Fibroblast of lung (primary cell): ENCODE data around the gene ZNF319. TPM values are rescaled to one million over a fixed set of nuclear protein-coding genes. Genes with fewer than 3 reads are reported as not detected.

ENCODE experiments used
- DNase-seq, 2 donors: peaks; one replicate each; pipeline versions ENCODE4 v3.0.0 to v3.0.0-alpha.2; 2010; ENCODE audit warnings: low read depth in 2 of 2
- H2AFZ ChIP-seq: 2 replicates; pipeline ENCODE4 v1.5.1; 2012; ENCODE audit warnings: low read length, control low read depth, inconsistent platforms
- H3K27ac ChIP-seq: 2 replicates; pipeline ENCODE4 v1.5.1; 2011; ENCODE audit warnings: low read length, control low read depth; ENCODE audit not compliant: insufficient read depth
- H3K27me3 ChIP-seq: 2 replicates; pipeline ENCODE4 v1.5.1; 2011; ENCODE audit warnings: mild to moderate bottlenecking, low read length; ENCODE audit not compliant: control insufficient read depth, insufficient read depth
- H3K36me3 ChIP-seq: 2 replicates; pipeline ENCODE4 v1.5.1; 2011; ENCODE audit warnings: low read length; ENCODE audit not compliant: control insufficient read depth, insufficient read depth
- H3K4me1 ChIP-seq: 2 replicates; pipeline ENCODE4 v1.5.1; 2011; ENCODE audit warnings: low read length; ENCODE audit not compliant: control insufficient read depth, insufficient read depth; ENCODE audit errors: extremely low read depth
- H3K4me2 ChIP-seq: 2 replicates; pipeline ENCODE4 v1.5.1; 2011; ENCODE audit warnings: low read length, control low read depth; ENCODE audit not compliant: insufficient read depth; ENCODE audit errors: extremely low read depth
- H3K4me3 ChIP-seq, 4 experiments: fragments of 200-600 bp in 1 of 4; sonication (generic) in 1 of 4; replicated peaks in 1 of 4; 2 replicates each; pipeline ENCODE4 v1.5.1; 2011 to 2016; ENCODE audit warnings: low read length in 4 of 4, low read depth in 3 of 4, mild to moderate bottlenecking in 3 of 4, control low read depth in 2 of 4, inconsistent platforms in 1 of 4, mixed read lengths in 1 of 4; ENCODE audit not compliant: insufficient read depth in 1 of 4; ENCODE audit errors: control extremely low read depth in 1 of 4
- H3K79me2 ChIP-seq: 2 replicates; pipeline ENCODE4 v1.5.1; 2012; ENCODE audit warnings: mild to moderate bottlenecking, low read length, inconsistent platforms; ENCODE audit not compliant: control insufficient read depth, insufficient read depth
- H3K9ac ChIP-seq: 2 replicates; pipeline ENCODE4 v1.5.1; 2011; ENCODE audit warnings: mild to moderate bottlenecking, low read length, control low read depth; ENCODE audit not compliant: insufficient read depth
- H3K9me3 ChIP-seq: 2 replicates; pipeline ENCODE4 v1.5.1; 2012; ENCODE audit warnings: low read depth, low read length; ENCODE audit not compliant: control insufficient read depth, insufficient read depth
- H4K20me1 ChIP-seq: 2 replicates; pipeline ENCODE4 v1.5.1; 2011; ENCODE audit warnings: low read length; ENCODE audit not compliant: control insufficient read depth, insufficient read depth; ENCODE audit errors: extremely low read depth
- EZH2 ChIP-seq: IDR thresholded peaks from 2 replicates; pipeline ENCODE4 v1.5.1; 2012; ENCODE audit warnings: low read length, control low read depth, mild to moderate bottlenecking; ENCODE audit errors: missing control alignments
- polyA plus RNA-seq, 2 donors: library from polyadenylated mRNA; depleted of rRNA in 1 of 2; stranded (reverse) in 1 of 2; unstranded in 1 of 2; fragments of >200 nt; gene quantifications; 2 replicates each; pipeline ENCODE4 v1.2.1, GENCODE V29; 2011 to 2012; ENCODE audit warnings: missing spikeins in 1 of 2
- total RNA-seq: library from RNA; depleted of rRNA; stranded (reverse); fragments of >200 nt; gene quantifications from 2 replicates; pipeline ENCODE4 v1.2.1, GENCODE V29; 2014
- TF ChIP-seq, protein P1 (sequence below), 2 donors: IDR thresholded peaks in 1 of 2; conservative IDR thresholded peaks in 1 of 2; 1 replicate in 1 of 2; 2 replicates in 1 of 2; pipeline ENCODE4 v1.5.1; 2011 to 2012; ENCODE audit warnings: low read length in 2 of 2, control low read depth in 1 of 2, inconsistent platforms in 1 of 2, low read depth in 1 of 2, mild to moderate bottlenecking in 1 of 2

ZNF319 gene
- total and polyA plus RNA-seq, 2 donors (not counting 1 experiment from before 2014, with no cell fraction given) = 2.6 to 4.1 TPM

DNA sequence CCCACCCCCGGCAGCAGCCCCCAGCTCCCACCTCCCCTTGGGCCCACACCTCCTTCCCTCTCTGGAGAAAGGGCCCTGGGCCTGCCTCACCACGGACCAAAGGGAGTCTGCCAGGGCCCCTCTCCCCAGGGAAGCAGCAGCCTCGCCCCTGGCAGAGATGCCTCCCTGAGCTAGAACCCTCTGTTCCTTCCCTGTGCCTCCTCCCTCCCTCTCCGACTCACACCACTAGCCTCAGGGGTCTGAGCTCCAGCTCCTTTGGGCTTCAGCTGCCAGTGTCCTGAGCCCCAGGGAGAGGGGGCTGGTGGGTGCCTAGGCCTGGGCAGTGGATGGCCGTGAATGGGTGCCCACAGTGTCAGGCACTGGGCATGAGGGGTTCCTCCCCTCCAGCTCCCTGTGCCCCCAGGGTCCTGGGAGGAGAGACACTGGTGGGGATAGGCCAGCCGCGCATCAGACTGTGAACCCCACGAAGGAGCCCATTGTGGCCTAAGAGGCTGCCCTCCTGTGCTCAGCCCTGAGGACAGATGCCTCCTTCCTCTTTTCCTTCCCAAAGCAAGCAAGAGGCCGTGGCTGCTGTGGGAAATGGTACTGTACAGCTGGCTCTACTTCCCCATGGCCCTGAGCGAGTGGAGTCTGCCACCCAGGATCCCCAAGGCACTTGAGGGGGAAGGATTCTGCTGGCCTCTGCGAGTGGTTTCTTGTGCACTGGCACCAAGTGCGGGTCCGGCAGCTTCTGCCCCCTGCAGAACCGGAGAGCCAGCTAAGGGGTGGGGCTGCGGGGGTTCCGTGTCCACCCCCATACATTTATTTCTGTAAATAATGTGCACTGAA is 45.8 kb upstream of the ZNF319 start:
- no peak for DNase-seq
- no peaks in the 10 kb centered on the region for H3K79me2 ChIP-seq
- TF ChIP-seq, protein P1, sequence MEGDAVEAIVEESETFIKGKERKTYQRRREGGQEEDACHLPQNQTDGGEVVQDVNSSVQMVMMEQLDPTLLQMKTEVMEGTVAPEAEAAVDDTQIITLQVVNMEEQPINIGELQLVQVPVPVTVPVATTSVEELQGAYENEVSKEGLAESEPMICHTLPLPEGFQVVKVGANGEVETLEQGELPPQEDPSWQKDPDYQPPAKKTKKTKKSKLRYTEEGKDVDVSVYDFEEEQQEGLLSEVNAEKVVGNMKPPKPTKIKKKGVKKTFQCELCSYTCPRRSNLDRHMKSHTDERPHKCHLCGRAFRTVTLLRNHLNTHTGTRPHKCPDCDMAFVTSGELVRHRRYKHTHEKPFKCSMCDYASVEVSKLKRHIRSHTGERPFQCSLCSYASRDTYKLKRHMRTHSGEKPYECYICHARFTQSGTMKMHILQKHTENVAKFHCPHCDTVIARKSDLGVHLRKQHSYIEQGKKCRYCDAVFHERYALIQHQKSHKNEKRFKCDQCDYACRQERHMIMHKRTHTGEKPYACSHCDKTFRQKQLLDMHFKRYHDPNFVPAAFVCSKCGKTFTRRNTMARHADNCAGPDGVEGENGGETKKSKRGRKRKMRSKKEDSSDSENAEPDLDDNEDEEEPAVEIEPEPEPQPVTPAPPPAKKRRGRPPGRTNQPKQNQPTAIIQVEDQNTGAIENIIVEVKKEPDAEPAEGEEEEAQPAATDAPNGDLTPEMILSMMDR (conservative IDR thresholded peaks at IDR 0.05 in 1 of 2, IDR thresholded peaks at IDR 0.05 in 1 of 2; ENCODE audit: low read depth in 1 of 2, low read length in 2 of 2) = no peak
- TF ChIP-seq EZH2 = no peak

DNA sequence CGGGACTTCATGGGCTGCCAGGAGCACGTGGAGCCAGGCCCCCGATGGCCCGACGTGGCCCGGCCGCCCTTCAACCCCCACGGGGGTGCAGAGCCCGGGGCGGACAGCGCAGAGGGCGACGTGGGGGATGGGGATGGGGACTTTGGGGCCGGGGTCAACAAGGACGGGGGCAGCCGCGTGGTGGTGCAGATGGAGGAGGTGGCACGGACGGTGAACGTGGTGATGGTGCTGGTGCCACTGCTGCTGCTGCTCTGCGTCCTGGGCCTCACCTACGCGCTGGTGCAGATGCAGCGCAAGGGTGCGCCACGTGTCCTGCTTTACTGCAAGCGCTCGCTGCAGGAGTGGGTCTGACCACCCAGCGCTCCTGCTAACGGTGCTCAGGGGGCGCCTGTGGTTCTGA is 44.6 kb upstream of the ZNF319 start:
- Histone ChIP-seq H3K27me3 (no peaks in the 10 kb centered on the region), H3K4me3 (no peak overlapping the region), H3K79me2 (no peaks in the 10 kb centered on the region), H2AFZ (no peak overlapping the region), H3K36me3 (no peaks in the 10 kb centered on the region), H3K9me3 (no peaks in the 10 kb centered on the region), H4K20me1 (no peaks in the 10 kb centered on the region), H3K27ac (no peak overlapping the region), H3K4me2 (no peak overlapping the region), H3K9ac (no peak overlapping the region), H3K4me1 (no peaks in the 10 kb centered on the region)
- DNase-seq = no peak
- TF ChIP-seq, protein P1 (conservative IDR thresholded peaks at IDR 0.05 in 1 of 2, IDR thresholded peaks at IDR 0.05 in 1 of 2; ENCODE audit: low read depth in 1 of 2, low read length in 2 of 2) = no peak
- TF ChIP-seq EZH2 = no peak

More for the DNA sequence above, 45.8 kb upstream of the ZNF319 start:
- no peak overlapping the region for H3K4me3 ChIP-seq
- H3K4me2 ChIP-seq = no peak overlapping the region
- H3K36me3 ChIP-seq = no peaks in the 10 kb centered on the region
- no peak overlapping the region for H3K27ac ChIP-seq
- no peaks in the 10 kb centered on the region for H3K27me3 ChIP-seq
- H2AFZ ChIP-seq = no peak overlapping the region
- no peak overlapping the region for H3K9ac ChIP-seq
- H3K4me1 ChIP-seq = no peaks in the 10 kb centered on the region
- no peaks in the 10 kb centered on the region for H3K9me3 ChIP-seq
- no peaks in the 10 kb centered on the region for H4K20me1 ChIP-seq

DNA sequence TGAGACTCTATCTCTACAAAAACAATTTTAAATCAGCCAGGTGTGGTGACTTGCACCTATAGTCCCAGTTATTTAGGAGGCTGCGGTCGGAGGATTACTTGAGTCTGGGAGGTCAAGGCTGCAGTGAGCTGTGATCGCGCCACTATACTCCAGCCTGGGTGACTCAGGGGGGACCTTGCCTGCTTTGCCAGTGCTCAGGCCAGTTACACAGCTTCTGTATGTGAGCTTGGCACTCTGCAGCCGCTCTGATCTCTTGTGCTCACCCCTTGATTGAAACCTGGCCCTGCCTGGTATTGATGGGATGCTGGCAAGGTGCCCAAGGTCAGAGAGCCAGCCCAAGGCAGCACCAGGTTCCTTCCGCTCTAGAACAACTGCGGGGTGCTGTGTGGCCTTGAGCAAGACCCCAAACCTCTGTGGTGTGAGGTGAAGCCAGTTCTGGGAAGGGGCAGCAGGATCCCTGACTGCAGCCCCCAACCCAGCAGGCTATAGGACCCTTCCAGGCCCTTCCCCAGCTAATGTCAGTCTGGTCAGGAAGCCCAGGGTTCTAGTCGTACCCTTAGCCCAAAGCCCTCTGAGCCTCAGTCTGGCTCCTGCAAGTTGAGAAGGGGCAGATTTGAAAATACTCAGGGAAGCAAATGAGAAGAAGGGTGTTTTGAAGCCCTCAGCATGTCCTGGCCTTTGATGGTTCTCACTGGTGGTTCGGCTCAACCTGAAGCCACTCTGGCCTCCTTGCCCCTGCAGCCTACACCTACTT is 44.0 kb upstream of the ZNF319 start:
- no peaks in the 10 kb centered on the region for H3K9me3 ChIP-seq
- no peak for TF ChIP-seq EZH2
- TF ChIP-seq, protein P1 (conservative IDR thresholded peaks at IDR 0.05 in 1 of 2, IDR thresholded peaks at IDR 0.05 in 1 of 2; ENCODE audit: low read depth in 1 of 2, low read length in 2 of 2) = no peak
- no peak overlapping the region for H3K4me3 ChIP-seq
- no peak overlapping the region for H2AFZ ChIP-seq
- H3K27ac ChIP-seq = no peak overlapping the region
- H3K9ac ChIP-seq = no peak overlapping the region
- no peaks in the 10 kb centered on the region for H3K79me2 ChIP-seq
- H3K27me3 ChIP-seq = no peaks in the 10 kb centered on the region
- no peaks in the 10 kb centered on the region for H4K20me1 ChIP-seq
- DNase-seq = no peak
- H3K4me2 ChIP-seq = no peak overlapping the region
- H3K4me1 ChIP-seq = no peaks in the 10 kb centered on the region
- H3K36me3 ChIP-seq = no peaks in the 10 kb centered on the region
